Caki2 (cell line): ENCODE results near the gene MYLK2. TPM values are rescaled to one million over a fixed set of nuclear protein-coding genes. Genes with fewer than 3 reads are reported as not detected.

Experiments
- DNase-seq: peaks from one replicate; pipeline ENCODE4 v3.0.0-alpha.2; 2015; ENCODE audit warnings: low read depth
- in situ Hi-C: cut with HindIII; loops from 2 replicates; pipeline ENCODE4 v1.10.0; 2016; ENCODE audit warnings: low sequenced_read_pairs, low pct_unique_long_range_greater_than_20kb, mixed read lengths
- total RNA-seq: library from RNA; depleted of rRNA; stranded (reverse); fragments of >200 nt; shearing (Covaris generic); gene quantifications from 2 replicates; pipeline ENCODE4 v1.2.3, GENCODE V29; 2014; ENCODE audit warnings: low replicate concordance

The MYLK2 gene
- total RNA-seq, 1 experiment from 2014 or later = not detected

DNA sequence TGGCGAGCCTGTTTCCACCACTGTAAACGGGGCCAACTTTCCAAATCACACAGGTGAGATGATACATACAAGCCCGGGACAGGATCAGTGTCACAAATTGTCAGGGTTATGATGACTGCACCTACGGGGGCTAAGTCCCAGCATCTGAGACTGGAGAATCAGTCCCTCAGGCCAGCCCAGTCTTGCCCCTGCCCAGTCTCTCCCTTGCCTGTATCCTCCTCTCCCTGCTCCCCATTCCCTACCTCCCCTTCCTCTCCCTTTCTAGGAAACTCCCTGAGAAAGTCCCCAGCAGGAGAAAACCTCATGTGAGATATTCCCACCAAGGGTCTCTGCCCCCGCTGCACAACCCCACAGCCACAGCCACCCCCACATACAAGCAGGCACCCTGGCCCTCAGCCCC, 24.7 kb downstream of the MYLK2 start:
- no peak for DNase-seq
- in situ Hi-C loops = no loop called here

DNA sequence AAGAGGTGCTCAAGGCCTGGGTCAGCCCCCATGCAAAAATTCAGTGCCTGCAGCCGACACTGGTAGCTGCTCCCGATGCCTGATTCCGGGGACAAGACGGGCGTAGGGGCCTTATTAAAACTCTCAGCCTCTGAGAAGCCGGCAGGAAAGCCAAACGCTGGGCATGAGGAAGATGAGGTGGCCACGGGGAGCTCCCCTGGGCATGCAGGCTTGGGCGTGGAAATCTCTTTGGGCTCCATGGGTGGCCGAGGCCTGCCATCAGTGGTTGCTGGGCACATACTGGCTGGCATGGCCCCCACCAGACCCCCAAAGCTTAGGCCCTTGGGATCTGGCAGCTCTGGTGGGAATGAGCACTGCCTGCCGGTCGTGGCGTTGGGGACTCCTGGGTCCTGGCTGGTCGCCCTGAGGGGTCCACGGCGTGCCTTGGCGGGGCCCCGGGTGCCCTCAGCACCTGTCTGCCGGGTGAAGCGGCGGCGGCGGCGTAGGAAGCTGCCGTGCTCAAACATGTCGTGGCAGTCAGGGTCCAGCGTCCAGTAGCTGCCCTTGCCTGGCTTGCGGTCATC, 25.7 kb downstream of the MYLK2 start:
- in situ Hi-C loops = no loop called here
- no peak for DNase-seq

DNA sequence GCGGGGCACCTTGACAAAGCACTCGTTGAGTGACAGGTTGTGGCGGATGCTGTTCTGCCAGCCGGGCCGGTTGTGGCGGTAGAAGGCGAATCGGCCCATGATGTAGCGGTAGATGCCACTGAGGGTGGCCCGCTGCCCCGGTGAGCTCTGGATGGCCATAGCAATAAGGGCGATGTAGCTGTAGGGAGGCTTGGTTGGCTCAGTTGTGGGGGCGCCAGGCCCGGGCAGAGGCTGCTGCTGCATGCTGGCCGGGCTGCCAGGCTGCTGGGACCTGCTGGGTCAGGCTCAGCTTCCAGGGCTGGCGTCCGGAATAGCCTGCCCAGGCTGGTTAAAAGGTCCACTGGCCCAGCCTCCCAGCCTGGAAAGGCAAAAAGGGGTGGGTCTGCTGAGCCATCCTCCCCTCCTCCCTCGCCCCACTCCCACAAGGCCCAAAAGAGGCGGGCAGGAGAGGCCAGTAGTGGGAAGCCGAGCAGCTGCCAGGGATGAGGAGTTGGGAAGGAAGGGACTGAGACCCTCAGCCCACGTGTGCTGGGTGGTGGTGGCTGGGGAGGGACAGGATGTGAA, 26.2 kb downstream of the MYLK2 start, which contains the start of gene FOXS1:
FOXS1 (minus strand) TSS at position 305 of the 564 bp plus-strand sequence; CDS start at position 243, 62 bp downstream.
- in situ Hi-C loops = no loop called here
- DNase-seq = no peak

GRCh38 chr20:31846793-31847138, 27.6 kb downstream of the MYLK2 start:
- in situ Hi-C loops = no loop called here
- DNase-seq = no peak

DNA sequence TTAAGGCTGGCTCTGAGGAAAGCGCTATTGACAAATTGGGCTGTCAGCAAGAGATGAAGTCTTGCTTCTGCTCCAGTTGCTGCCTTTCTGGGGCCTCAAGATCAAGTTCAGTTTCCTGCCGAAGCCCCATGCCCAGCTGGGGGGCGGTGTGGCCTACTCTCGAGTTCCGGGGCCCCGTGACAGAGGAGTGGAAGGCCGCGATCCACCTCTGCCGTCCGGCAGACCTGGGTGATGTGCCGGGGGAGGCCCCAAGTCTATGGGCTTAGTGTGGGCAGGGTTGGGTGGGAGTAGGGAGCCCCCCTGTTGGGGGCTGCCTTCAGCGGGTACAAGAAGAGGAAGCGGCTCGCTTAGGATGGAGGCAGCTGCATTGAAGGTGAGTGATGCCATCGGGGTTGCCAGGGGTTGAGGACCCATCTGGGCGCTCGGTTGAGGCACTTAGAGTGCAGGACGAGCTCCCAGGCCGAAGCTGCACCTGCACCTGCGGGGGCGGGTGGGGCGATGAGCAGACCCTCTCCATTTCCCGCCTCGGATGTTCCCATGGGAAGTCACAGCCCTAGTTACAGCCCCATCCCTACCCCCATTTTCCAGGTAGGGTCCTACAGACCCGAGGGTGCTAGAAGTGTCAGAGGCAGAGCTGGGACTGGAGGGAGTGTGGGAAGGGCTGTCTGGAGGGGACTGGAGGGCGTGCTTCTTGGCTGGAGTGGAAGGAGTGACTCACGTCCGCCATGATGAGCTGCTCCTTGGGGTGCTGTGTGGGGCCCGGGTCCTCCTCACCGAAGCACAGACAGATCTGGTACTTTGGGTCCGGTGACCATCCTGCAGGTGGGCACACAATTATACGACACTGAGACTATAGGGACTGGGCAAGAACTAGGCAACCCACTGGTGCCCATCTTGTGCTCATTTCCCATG, 29.2 kb downstream of the MYLK2 start:
- DNase-seq = no peak
- in situ Hi-C loops = no loop called here

DNA sequence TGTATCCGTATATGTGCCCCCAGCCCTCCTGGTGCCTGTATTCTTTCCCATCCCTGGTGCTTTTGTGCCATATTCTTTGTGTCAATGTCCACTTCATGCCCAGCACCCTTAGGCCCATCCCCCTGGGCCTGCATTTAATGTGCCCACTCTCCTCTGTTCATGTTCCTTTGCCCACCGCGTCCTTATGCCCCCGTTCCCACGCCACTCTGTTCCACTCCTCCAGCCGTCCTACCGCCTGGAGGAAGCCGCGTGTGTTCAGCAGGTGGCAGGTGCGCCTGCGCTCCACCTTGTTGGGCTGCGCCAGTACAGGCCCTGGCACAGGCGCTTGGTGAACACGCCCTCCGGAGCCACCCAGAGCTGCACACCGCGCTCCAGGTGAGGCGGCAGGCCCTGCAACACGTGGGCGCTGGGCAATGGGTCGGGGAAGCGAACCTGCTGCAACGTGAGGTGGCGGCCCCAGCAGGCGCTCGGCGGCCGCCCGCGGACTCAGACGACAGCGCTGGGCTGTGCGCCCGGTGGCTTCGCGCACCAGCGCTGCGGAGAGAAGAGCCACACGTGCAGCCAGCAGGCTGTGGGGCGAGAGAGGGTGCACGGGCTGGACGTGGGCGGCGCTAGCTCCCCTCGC, 30.3 kb downstream of the MYLK2 start:
- DNase-seq = no peak
- in situ Hi-C loops = no loop called here

DNA sequence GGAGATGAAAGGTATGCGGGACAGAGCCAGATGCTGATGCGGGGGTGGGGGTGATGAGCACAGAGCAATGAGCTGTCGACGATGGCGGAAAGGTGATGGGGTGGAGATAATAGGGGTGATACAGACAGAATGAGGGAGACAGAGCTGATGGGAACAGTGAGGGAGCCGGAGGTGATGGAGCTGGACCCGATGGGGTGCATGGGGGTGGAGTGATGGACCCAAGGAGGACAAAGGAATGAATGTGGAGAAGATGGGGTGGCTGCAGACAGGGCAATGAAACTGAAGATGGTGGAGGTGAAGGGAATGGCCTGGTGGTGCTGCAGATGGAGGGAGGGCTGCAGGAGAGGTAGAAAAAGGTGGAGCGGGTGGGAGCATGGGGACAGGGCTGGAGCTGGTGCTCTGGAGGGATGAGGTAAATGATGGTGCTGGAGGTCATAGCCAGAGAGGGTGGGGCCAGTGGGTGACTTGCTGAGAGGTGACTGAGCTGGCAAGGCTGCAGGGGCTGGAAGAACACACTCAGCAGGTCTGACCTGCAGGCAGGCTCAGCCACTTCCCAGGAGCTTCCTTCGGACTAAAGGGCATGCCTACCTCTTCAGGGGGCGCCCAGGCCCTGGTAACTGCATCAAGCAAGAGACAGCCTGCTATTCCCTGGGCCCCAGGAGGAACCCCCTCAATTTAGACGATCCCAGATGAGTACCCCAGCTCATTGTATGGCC, 32.2 kb downstream of the MYLK2 start:
- in situ Hi-C loops = loop anchor here (10.0 kb wide), 1 partner anchor 173 kb away; no protein-coding TSS in a partner anchor

GRCh38 chr20:31853481-31853880, 34.3 kb downstream of the MYLK2 start:
- in situ Hi-C loops = loop anchor here (10.0 kb wide), 1 partner anchor 171 kb away; no protein-coding TSS in a partner anchor
- no peak for DNase-seq

More for the DNA sequence above, 32.2 kb downstream of the MYLK2 start:
- no peak for DNase-seq

DNA sequence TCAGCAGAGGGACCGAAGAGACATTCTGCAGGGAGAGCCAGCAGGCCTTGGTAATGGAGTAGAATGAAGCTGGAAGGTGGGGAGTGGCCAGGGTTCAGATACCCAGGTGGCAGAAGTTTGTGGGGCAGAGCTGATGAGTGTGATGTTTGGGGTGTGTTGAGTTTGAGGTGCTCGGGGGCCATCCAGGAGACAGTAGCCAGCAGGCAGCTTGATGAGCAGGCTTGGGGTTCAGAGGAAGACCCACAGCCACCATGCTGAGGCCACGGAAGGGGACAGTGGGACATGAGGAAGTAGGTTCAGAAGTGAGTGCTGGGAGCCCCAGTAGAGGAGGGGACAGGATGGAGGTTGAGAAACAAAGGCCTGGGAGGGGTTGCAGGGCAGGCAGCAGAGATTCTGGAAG, 37.4 kb downstream of the MYLK2 start:
- no peak for DNase-seq
- in situ Hi-C loops = loop anchor here (10.0 kb wide), 1 partner anchor 168 kb away; no protein-coding TSS in a partner anchor

DNA sequence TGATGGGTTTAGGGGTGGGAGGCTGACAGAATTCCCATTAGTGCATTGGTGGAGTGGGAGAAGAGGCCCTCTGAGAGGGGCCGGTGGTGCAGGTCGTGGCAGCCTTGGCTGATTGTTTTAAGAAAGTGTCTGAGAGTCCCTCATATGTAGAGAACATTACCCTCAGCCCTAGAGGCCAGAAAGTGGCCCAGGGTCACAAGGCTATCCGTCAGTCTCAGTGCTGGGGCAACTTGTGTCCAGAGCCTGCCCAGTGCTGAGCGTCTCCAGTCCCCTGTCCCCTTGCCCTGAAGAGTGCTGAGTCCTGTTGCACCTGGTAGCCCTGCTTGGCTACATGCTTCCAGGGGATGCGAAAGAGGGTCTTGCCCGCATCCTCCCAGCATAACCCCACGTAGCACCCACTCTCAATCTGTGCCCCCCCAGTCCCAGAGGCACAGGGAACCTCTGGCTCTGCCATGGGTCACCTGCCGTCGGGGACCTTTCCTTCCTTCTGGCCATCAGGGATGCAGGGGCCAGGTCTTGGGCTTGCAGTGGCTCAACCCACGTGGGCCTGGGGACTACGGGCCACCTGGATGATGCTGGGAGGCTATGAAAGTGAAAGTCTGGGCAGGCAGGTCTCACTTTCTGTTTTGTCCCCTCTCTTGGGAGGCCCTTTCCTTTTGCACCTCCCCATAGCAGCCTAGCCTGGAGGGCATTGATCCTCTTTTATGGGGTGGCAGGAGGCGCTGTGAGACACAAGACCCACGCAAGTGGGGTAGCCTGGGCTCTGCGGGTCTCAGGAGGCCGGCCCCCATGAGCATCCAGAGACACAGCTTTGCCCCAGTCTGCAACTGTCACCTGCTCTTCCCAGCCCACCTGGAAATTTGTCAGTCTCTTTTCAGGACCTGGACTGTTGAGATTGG, 39.0 kb downstream of the MYLK2 start:
- DNase-seq = no peak
- in situ Hi-C loops = loop anchor here (10.0 kb wide), 1 partner anchor 167 kb away; no protein-coding TSS in a partner anchor

- no peak for DNase-seq
- in situ Hi-C loops = loop anchor here (10.0 kb wide), 1 partner anchor 166 kb away; no protein-coding TSS in a partner anchor
Measured at GRCh38 chr20:31858760-31859083, 39.6 kb downstream of the MYLK2 start.

GRCh38 chr20:31859266-31859997, 40.3 kb downstream of the MYLK2 start:
- in situ Hi-C loops = loop anchor here (10.0 kb wide), 1 partner anchor 165 kb away; no protein-coding TSS in a partner anchor

GRCh38 chr20:31859998-31860380, 40.8 kb downstream of the MYLK2 start:
- in situ Hi-C loops = loop anchor here (10.0 kb wide), 1 partner anchor 165 kb away; no protein-coding TSS in a partner anchor
- no peak for DNase-seq

More at GRCh38 chr20:31859266-31859997, 40.3 kb downstream of the MYLK2 start:
- DNase-seq = no peak

- peak; percentile 65 for DNase-seq
- in situ Hi-C loops = no loop called here
Measured at GRCh38 chr20:31860390-31861134, 41.4 kb downstream of the MYLK2 start.

DNA sequence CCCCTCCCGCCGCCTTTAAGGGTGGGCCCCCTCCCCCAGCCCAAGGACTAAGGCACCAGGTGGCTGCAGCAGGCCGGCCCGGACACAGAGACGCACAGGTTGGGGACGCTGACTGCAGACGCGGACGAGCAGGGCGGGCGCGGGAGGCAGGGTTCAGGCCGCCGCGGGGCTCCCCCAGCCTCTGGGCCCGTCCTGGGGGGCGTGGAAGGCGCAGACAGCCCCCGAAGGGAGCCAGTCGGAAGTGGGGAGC, 41.9 kb downstream of the MYLK2 start:
- DNase-seq = no peak
- in situ Hi-C loops = no loop called here
